PC-9 (cell line): ENCODE data around the gene ALK.

ENCODE experiments used
- EZH2 ChIP-seq: fragments of 200-600 bp; sonication (generic); IDR thresholded peaks from 2 replicates; pipeline ENCODE4 v1.8.0; 2017; ENCODE audit warnings: antibody characterized with exemption, low read depth
- TF ChIP-seq, protein P1 (sequence below): fragments of 200-600 bp; sonication (generic); conservative IDR thresholded peaks from 2 replicates; pipeline ENCODE4 v1.6.1; 2017; ENCODE audit warnings: mixed run types, antibody characterized with exemption, mild to moderate bottlenecking, moderate library complexity

DNA sequence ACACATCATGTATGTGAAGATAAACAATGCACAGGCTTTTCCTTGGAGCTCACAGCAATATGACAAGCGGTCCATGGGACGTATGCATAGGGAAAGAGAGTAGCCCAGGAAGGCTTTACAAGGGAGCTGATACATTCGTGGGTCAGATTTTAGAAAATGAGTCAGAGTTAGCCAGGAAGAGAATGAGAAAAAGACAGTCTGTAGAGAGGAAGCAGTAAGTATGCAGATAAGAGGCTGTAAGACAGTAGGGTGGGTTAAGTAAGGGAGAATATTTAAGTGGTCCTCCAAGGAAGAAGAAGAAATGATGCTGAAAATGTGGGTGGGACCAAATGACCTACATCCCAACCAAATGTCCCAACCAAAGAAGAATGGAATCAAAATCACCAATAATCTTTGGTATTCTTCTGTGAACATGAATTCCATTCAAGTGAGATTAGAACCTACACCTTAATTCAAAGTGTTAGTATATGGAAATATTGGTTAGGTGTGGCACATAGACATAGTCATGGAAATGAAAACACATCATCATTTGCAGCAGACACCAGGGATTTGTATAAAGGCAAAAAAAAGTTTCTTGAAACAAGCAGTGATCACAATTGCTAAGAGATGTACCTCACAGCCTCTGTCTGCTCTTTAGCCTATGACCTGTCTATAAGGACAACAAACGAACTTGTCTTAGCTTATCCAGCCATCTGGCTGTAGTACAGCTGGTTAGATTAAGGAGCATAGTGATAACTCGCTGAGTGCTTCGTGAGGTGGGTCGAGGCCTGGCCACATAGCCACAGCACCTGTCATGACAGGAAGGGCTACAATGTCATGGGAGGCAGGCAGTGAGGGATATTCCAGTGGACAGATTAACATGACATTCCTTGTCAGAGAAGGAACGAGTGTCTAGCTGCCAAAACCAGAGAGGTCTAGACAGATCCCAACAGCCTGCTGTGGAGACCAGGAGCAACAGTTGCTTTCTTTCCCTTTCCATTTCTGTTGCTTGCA lies 133.6 kb downstream of the ALK start:
- TF ChIP-seq, protein P1, sequence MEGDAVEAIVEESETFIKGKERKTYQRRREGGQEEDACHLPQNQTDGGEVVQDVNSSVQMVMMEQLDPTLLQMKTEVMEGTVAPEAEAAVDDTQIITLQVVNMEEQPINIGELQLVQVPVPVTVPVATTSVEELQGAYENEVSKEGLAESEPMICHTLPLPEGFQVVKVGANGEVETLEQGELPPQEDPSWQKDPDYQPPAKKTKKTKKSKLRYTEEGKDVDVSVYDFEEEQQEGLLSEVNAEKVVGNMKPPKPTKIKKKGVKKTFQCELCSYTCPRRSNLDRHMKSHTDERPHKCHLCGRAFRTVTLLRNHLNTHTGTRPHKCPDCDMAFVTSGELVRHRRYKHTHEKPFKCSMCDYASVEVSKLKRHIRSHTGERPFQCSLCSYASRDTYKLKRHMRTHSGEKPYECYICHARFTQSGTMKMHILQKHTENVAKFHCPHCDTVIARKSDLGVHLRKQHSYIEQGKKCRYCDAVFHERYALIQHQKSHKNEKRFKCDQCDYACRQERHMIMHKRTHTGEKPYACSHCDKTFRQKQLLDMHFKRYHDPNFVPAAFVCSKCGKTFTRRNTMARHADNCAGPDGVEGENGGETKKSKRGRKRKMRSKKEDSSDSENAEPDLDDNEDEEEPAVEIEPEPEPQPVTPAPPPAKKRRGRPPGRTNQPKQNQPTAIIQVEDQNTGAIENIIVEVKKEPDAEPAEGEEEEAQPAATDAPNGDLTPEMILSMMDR: no peak
- TF ChIP-seq EZH2: no peak
